Tibial nerve (tissue), 4 donors: ENCODE results near the gene ATP5MC3. TPM values are rescaled to one million over a fixed set of nuclear protein-coding genes. Genes with fewer than 3 reads are reported as not detected.

Source experiments
- DNase-seq, 2 donors: peaks; one replicate each; pipeline ENCODE4 v3.0.0-alpha.2; 2019; ENCODE audit warnings: low spot score in 2 of 2
- H3K27ac ChIP-seq, 4 donors: fragments of 200-600 bp; sonication (generic) in 3 of 4; one replicate each; pipeline ENCODE4 v1.5.1; 2017 to 2019; ENCODE audit warnings: mild to moderate bottlenecking in 1 of 4
- H3K27me3 ChIP-seq, 2 donors: fragments of 200-600 bp; sonication (generic) in 1 of 2; one replicate each; pipeline versions ENCODE4 v1.5.1 to v1.6.0; 2017 to 2019
- H3K36me3 ChIP-seq, 3 donors: fragments of 200-600 bp; sonication (generic); one replicate each; pipeline ENCODE4 v1.5.1; 2018 to 2019
- H3K4me1 ChIP-seq, 4 donors: fragments of 200-600 bp; sonication (generic) in 3 of 4; one replicate each; pipeline ENCODE4 v1.5.1; 2017 to 2019
- H3K4me3 ChIP-seq, 4 donors: fragments of 200-600 bp; sonication (generic) in 3 of 4; one replicate each; pipeline ENCODE4 v1.5.1; 2017 to 2019; ENCODE audit warnings: mild to moderate bottlenecking in 1 of 4, moderate library complexity in 1 of 4
- H3K9me3 ChIP-seq, 4 donors: fragments of 200-600 bp; sonication (generic) in 3 of 4; one replicate each; pipeline ENCODE4 v1.5.1; 2017 to 2019
- CTCF ChIP-seq, 5 experiments: fragments of 200-600 bp in 3 of 5; fragments of 450-650 bp in 2 of 5; sonication (generic) in 3 of 5; IDR thresholded peaks; one replicate each; pipeline ENCODE4 v1.5.1; 2016 to 2019; ENCODE audit warnings: antibody characterized with exemption in 5 of 5, mild to moderate bottlenecking in 3 of 5, moderate library complexity in 2 of 5
- EP300 ChIP-seq, 2 donors: sonication (generic); formaldehyde crosslinking; IDR thresholded peaks; one replicate each; pipeline ENCODE4 v1.6.1; 2017; ENCODE audit warnings: antibody characterized with exemption in 2 of 2, mild to moderate bottlenecking in 1 of 2
- POLR2A ChIP-seq, 2 donors: fragments of 450-650 bp; IDR thresholded peaks; one replicate each; pipeline ENCODE4 v1.6.1; 2017; ENCODE audit warnings: antibody characterized with exemption in 2 of 2, mild to moderate bottlenecking in 2 of 2, moderate library complexity in 2 of 2
- WGBS, 2 donors: methylation state at CpG; one replicate each; pipeline ENCODE4 v1.1.5; 2018; 5-methylcytosine and 5-hydroxymethylcytosine counted together
- total RNA-seq, 4 donors: library from RNA; depleted of rRNA; stranded (reverse); fragments of >200 nt; gene quantifications; one replicate each; pipeline ENCODE4 v1.1.0, GENCODE V29; 2016

ATP5MC3 gene
- total RNA-seq, 4 donors from 2014 or later, result 47.3 to 103 (median 74.2) TPM

GRCh38 chr2:175169191-175169590 lies 12.3 kb downstream of the ATP5MC3 start:
- Histone ChIP-seq H3K27me3 (no peaks in the 10 kb centered on the region), H3K9me3 (no peaks in the 10 kb centered on the region), H3K4me1 (peaks cover 0 to 28% (median 5%) of the 10 kb centered on the region in 4 donors), H3K4me3 (peak overlapping the region in 1 of 4 donors; percentile 84), H3K27ac (peak overlapping the region in 3 of 4 donors; percentile 96 to 98 (median 97)), H3K36me3 (peaks cover 0 to 3% (median 0%) of the 10 kb centered on the region in 3 donors)
- DNase-seq, result no peak
- 40% methylated on average over 3 of the region's 3 CpGs for WGBS, 2 donors
- TF ChIP-seq EP300 (IDR thresholded peaks at IDR 0.05) (no peak), CTCF (IDR thresholded peaks at IDR 0.05) (no peak), POLR2A (IDR thresholded peaks at IDR 0.05) (no peak)

- Histone ChIP-seq H3K27ac (peak overlapping the region; percentile 96 to 98 (median 96)), H3K9me3 (no peaks in the 10 kb centered on the region), H3K4me1 (peaks cover 0 to 28% (median 5%) of the 10 kb centered on the region in 4 donors), H3K27me3 (no peaks in the 10 kb centered on the region), H3K36me3 (peaks cover 0 to 3% (median 0%) of the 10 kb centered on the region in 3 donors), H3K4me3 (peak overlapping the region; percentile 72 to 96 (median 83))
- TF ChIP-seq EP300 (IDR thresholded peaks at IDR 0.05), result no peak
- no peak for TF ChIP-seq CTCF (IDR thresholded peaks at IDR 0.05)
- no peak for TF ChIP-seq POLR2A (IDR thresholded peaks at IDR 0.05)
- 0 to 1% methylated on average over 11 of the region's 11 CpGs for WGBS, 2 donors
- no peak for DNase-seq
Observed at GRCh38 chr2:175168564-175168945, 13.0 kb downstream of the ATP5MC3 start.

- H3K9me3 ChIP-seq, result no peaks in the 10 kb centered on the region
- DNase-seq, result peak; percentile 97
- TF ChIP-seq CTCF (IDR thresholded peaks at IDR 0.05) (peak in 1 of 5 experiments; percentile 43), POLR2A (IDR thresholded peaks at IDR 0.05) (peak; percentile 36 to 78), EP300 (IDR thresholded peaks at IDR 0.05) (peak; percentile 67 to 88)
- H3K27me3 ChIP-seq, result no peaks in the 10 kb centered on the region
- peaks cover 0 to 3% (median 0%) of the 10 kb centered on the region in 3 donors for H3K36me3 ChIP-seq
- peaks cover 0 to 28% (median 5%) of the 10 kb centered on the region in 4 donors for H3K4me1 ChIP-seq
- peak within 1 kb of the TSS; percentile 82 to 96 (median 90) for H3K4me3 ChIP-seq
- WGBS, 2 donors, result 1% methylated on average over 54 to 56 of the region's 56 CpGs
- H3K27ac ChIP-seq, result peak within 1 kb of the TSS; percentile 96 to 98 (median 96)
Observed at GRCh38 chr2:175167792-175168563, 13.5 kb downstream of the ATP5MC3 start, which contains the start of gene ATF2. Gene ATF2 (minus strand): TSS chr2:175168203. CDS start chr2:175136443, 31,760 bp downstream.

GRCh38 chr2:175167076-175167791 lies 14.3 kb downstream of the ATP5MC3 start:
- H3K9me3 ChIP-seq, result no peaks in the 10 kb centered on the region
- H3K4me3 ChIP-seq, result peak overlapping the region; percentile 82 to 96 (median 90)
- H3K36me3 ChIP-seq, result peaks cover 0 to 3% (median 0%) of the 10 kb centered on the region in 3 donors
- no peak for TF ChIP-seq POLR2A (IDR thresholded peaks at IDR 0.05)
- WGBS, 2 donors, result 0 to 1% methylated on average over 29 to 32 of the region's 32 CpGs
- H3K4me1 ChIP-seq, result peaks cover 0 to 28% (median 5%) of the 10 kb centered on the region in 4 donors
- DNase-seq, result peak; percentile 22 to 23
- no peaks in the 10 kb centered on the region for H3K27me3 ChIP-seq
- H3K27ac ChIP-seq, result peak overlapping the region; percentile 96 to 98 (median 96)

- Histone ChIP-seq H3K27me3 (no peaks in the 10 kb centered on the region), H3K36me3 (no peaks in the 10 kb centered on the region), H3K4me3 (peak overlapping the region in 3 of 4 donors; percentile 84 to 96 (median 96)), H3K9me3 (no peaks in the 10 kb centered on the region), H3K4me1 (peaks cover 0 to 37% (median 5%) of the 10 kb centered on the region in 4 donors), H3K27ac (peak overlapping the region in 3 of 4 donors; percentile 96 to 98 (median 97))
- DNase-seq, result no peak
- TF ChIP-seq POLR2A (IDR thresholded peaks at IDR 0.05) (no peak), CTCF (IDR thresholded peaks at IDR 0.05) (no peak), EP300 (IDR thresholded peaks at IDR 0.05) (no peak)
- 37 to 44% methylated on average over 9 of the region's 9 CpGs for WGBS, 2 donors
Observed at GRCh38 chr2:175166216-175166824, 15.2 kb downstream of the ATP5MC3 start.
